Neural progenitor cell (in vitro differentiated cells): ENCODE measurements around the gene LYRM4. TPM values are rescaled to one million over a fixed set of nuclear protein-coding genes. Genes with fewer than 3 reads are reported as not detected.

ENCODE experiments used
- DNase-seq: peaks from one replicate; pipeline ENCODE4 v3.0.0-alpha.2; 2016; ENCODE audit warnings: low spot score
- H2AFZ ChIP-seq: fragments of 200-600 bp; sonication (generic); replicated peaks from 2 replicates; pipeline ENCODE4 v1.6.1; 2016; ENCODE audit warnings: antibody characterized with exemption
- H3F3A ChIP-seq: fragments of 200-600 bp; sonication (generic); 2 replicates; pipeline ENCODE4 v1.6.1; 2016; ENCODE audit warnings: antibody characterized with exemption, low read depth
- H3K27ac ChIP-seq: fragments of 200-600 bp; sonication (generic); 2 replicates; pipeline ENCODE4 v1.5.1; 2016; ENCODE audit warnings: mild to moderate bottlenecking
- H3K27me3 ChIP-seq: fragments of 200-600 bp; sonication (generic); 2 replicates; pipeline ENCODE4 v1.6.1; 2016; ENCODE audit warnings: mild to moderate bottlenecking, moderate library complexity
- H3K36me3 ChIP-seq: fragments of 200-600 bp; sonication (generic); 2 replicates; pipeline ENCODE4 v1.5.1; 2016
- H3K4me1 ChIP-seq: fragments of 200-600 bp; sonication (generic); 2 replicates; pipeline ENCODE4 v1.6.1; 2016; ENCODE audit warnings: mixed run types
- H3K4me2 ChIP-seq: fragments of 200-600 bp; sonication (generic); 2 replicates; pipeline ENCODE4 v1.6.1; 2016
- H3K4me3 ChIP-seq: fragments of 200-600 bp; sonication (generic); 2 replicates; pipeline ENCODE4 v1.5.1; 2016
- H3K79me2 ChIP-seq: fragments of 200-600 bp; sonication (generic); 2 replicates; pipeline ENCODE4 v1.6.1; 2016; ENCODE audit warnings: low read depth
- H3K9ac ChIP-seq: fragments of 200-600 bp; sonication (generic); 2 replicates; pipeline ENCODE4 v1.6.1; 2016
- H3K9me3 ChIP-seq: fragments of 200-600 bp; sonication (generic); 2 replicates; pipeline ENCODE4 v1.5.1; 2016; ENCODE audit warnings: low read depth
- H4K20me1 ChIP-seq: fragments of 200-600 bp; sonication (generic); 2 replicates; pipeline ENCODE4 v1.6.1; 2016; ENCODE audit warnings: low read depth
- H3K27ac Mint-ChIP-seq: 3 replicates; pipeline ENCODE4 v1.8.0; 2021; ENCODE audit warnings: mixed read lengths
- H3K27me3 Mint-ChIP-seq: 2 replicates; pipeline ENCODE4 v1.8.0; 2022; ENCODE audit warnings: low read depth, mild to moderate bottlenecking, inconsistent platforms, moderate library complexity, mixed read lengths; ENCODE audit not compliant: insufficient read depth
- H3K36me3 Mint-ChIP-seq: 3 replicates; pipeline ENCODE4 v1.8.0; 2021; ENCODE audit warnings: mixed read lengths
- H3K4me1 Mint-ChIP-seq: 3 replicates; pipeline ENCODE4 v1.8.0; 2021; ENCODE audit warnings: mixed read lengths
- H3K4me3 Mint-ChIP-seq: 3 replicates; pipeline ENCODE4 v1.8.0; 2021; ENCODE audit warnings: mild to moderate bottlenecking, moderate library complexity, mixed read lengths
- H3K9me3 Mint-ChIP-seq: 3 replicates; pipeline ENCODE4 v1.8.0; 2020; ENCODE audit warnings: mixed read lengths
- EZH2 ChIP-seq: fragments of 200-600 bp; sonication (generic); IDR thresholded peaks from 2 replicates; pipeline ENCODE4 v1.6.1; 2017; ENCODE audit warnings: antibody characterized with exemption, mild to moderate bottlenecking, moderate library complexity
- EZH2phosphoT487 ChIP-seq: fragments of 200-600 bp; sonication (generic); IDR thresholded peaks from 2 replicates; pipeline ENCODE4 v1.6.1; 2017; ENCODE audit warnings: antibody characterized with exemption
- total RNA-seq: library from RNA; depleted of rRNA; stranded (reverse); fragments of >200 nt; gene quantifications from 2 replicates; pipeline ENCODE4 v1.2.3, GENCODE V29; 2015; ENCODE audit warnings: low replicate concordance
- TF ChIP-seq, protein P1 (sequence below): fragments of 200-600 bp; sonication (generic); IDR thresholded peaks from 2 replicates; pipeline ENCODE4 v1.5.1; 2017; ENCODE audit warnings: antibody characterized with exemption, mild to moderate bottlenecking

Gene LYRM4
- total RNA-seq, 1 donor from 2014 or later: 23.9 TPM

DNA sequence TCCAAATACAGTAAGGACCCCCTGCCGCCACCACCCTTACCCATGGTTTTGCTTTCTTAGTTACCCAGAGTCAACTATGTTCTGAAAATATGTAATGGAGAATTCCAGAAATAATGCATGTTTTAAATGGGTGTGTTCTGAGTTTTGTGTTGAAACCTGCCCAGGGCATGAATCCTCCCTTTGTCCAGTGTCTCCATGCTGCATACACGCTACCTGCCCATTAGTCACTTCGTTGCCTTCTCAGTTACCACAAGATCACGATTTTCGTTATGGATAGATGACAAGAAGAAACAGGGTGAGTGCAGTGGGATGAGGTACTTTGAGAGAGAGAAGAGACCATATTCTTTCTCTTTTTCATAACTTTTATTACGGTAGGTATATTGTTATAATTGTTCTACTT, 11.2 kb upstream of the LYRM4 start:
- TF ChIP-seq, protein P1, sequence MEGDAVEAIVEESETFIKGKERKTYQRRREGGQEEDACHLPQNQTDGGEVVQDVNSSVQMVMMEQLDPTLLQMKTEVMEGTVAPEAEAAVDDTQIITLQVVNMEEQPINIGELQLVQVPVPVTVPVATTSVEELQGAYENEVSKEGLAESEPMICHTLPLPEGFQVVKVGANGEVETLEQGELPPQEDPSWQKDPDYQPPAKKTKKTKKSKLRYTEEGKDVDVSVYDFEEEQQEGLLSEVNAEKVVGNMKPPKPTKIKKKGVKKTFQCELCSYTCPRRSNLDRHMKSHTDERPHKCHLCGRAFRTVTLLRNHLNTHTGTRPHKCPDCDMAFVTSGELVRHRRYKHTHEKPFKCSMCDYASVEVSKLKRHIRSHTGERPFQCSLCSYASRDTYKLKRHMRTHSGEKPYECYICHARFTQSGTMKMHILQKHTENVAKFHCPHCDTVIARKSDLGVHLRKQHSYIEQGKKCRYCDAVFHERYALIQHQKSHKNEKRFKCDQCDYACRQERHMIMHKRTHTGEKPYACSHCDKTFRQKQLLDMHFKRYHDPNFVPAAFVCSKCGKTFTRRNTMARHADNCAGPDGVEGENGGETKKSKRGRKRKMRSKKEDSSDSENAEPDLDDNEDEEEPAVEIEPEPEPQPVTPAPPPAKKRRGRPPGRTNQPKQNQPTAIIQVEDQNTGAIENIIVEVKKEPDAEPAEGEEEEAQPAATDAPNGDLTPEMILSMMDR: no peak
- TF ChIP-seq EZH2: no peak
- peaks cover 5% of the 10 kb centered on the region for H3K79me2 ChIP-seq
- peaks cover 8% of the 10 kb centered on the region for H3F3A ChIP-seq
- H3K4me2 ChIP-seq: no peak overlapping the region
- DNase-seq: no peak
- H3K4me3 ChIP-seq: no peak overlapping the region
- Mint-ChIP-seq H3K36me3 (peaks cover 13% of the 10 kb centered on the region), H3K27me3 (no peaks in the 10 kb centered on the region), H3K9me3 (peaks cover 3% of the 10 kb centered on the region), H3K4me3 (no peak overlapping the region), H3K4me1 (peaks cover 3% of the 10 kb centered on the region), H3K27ac (no peak overlapping the region)
- H4K20me1 ChIP-seq: no peaks in the 10 kb centered on the region
- H3K9ac ChIP-seq: no peak overlapping the region
- peaks cover 7% of the 10 kb centered on the region for H3K4me1 ChIP-seq
- H3K9me3 ChIP-seq: no peaks in the 10 kb centered on the region
- H2AFZ ChIP-seq: no peak overlapping the region
- H3K27me3 ChIP-seq: no peaks in the 10 kb centered on the region
- H3K27ac ChIP-seq: no peak overlapping the region
- no peaks in the 10 kb centered on the region for H3K36me3 ChIP-seq

DNA sequence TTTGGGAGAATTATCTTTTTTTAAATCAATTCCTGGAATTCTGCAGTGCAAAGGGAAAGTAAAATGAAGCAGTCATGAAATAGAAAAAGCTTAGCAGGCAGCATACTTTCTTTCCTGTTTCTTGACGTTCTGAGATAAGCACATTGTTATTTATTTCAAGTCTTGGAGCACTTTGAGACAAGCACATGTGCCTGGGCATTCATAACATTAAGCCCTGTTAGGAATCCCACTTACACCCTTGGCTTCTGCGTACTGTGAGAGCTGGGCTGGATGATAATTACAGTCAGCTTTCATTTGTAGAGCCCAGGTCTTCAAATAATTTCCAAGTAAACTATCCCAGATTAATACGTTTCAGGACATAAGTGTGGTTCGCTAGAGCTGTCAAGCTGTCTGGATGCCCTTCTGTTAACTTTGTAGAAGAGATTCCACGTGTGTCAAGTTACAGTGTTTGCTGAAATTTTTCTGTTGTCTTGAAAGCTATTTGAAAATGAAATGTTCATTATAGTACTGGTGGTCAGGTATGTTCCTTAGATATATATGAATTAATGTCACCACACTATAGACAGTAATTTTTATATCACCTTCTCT, 9.4 kb upstream of the LYRM4 start:
- H3K9me3 Mint-ChIP-seq: peaks cover 3% of the 10 kb centered on the region
- H3K36me3 Mint-ChIP-seq: peaks cover 17% of the 10 kb centered on the region
- H3K4me1 Mint-ChIP-seq: no peaks in the 10 kb centered on the region
- no peaks in the 10 kb centered on the region for H4K20me1 ChIP-seq
- no peak overlapping the region for H3K27ac ChIP-seq
- H2AFZ ChIP-seq: no peak overlapping the region
- no peak for TF ChIP-seq EZH2phosphoT487
- TF ChIP-seq, protein P1: no peak
- TF ChIP-seq EZH2: no peak
- H3K36me3 ChIP-seq: no peaks in the 10 kb centered on the region
- H3K4me3 ChIP-seq: no peak overlapping the region
- H3K27me3 Mint-ChIP-seq: no peaks in the 10 kb centered on the region
- no peaks in the 10 kb centered on the region for H3K27me3 ChIP-seq
- no peak overlapping the region for H3K9ac ChIP-seq
- no peak overlapping the region for H3K27ac Mint-ChIP-seq
- no peak for DNase-seq
- no peak overlapping the region for H3K4me3 Mint-ChIP-seq
- H3K4me2 ChIP-seq: no peak overlapping the region
- no peaks in the 10 kb centered on the region for H3F3A ChIP-seq
- peaks cover 22% of the 10 kb centered on the region for H3K79me2 ChIP-seq
- no peaks in the 10 kb centered on the region for H3K9me3 ChIP-seq
- no peaks in the 10 kb centered on the region for H3K4me1 ChIP-seq

DNA sequence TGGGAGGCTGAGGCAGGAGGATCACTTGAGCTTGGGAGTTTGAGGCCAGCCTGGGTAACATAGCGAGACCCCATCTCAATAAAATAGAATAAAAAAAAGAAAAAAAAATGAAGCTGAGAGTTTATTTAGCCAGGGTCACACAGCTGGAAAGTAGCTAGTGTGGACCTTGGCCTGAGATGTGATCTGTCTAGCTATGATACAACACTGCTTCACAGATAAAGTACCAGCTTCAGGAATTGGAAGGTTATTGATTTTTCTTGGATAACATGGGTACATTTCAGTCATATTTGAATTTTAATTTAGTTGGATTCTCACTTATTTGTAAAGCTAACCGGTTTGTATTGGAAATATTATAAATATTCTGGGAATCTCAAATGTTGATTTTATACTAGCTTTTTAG, 5.7 kb upstream of the LYRM4 start:
- Histone ChIP-seq H3K4me3 (no peak overlapping the region), H3K27ac (no peak overlapping the region), H3K27me3 (no peaks in the 10 kb centered on the region), H3K4me2 (no peak overlapping the region), H3K79me2 (peaks cover 58% of the 10 kb centered on the region), H2AFZ (no peak overlapping the region), H3K9me3 (no peaks in the 10 kb centered on the region), H3K9ac (no peak overlapping the region), H4K20me1 (no peaks in the 10 kb centered on the region), H3K4me1 (peaks cover 9% of the 10 kb centered on the region), H3K36me3 (no peaks in the 10 kb centered on the region), H3F3A (peaks cover 2% of the 10 kb centered on the region)
- no peaks in the 10 kb centered on the region for H3K27me3 Mint-ChIP-seq
- no peak overlapping the region for H3K27ac Mint-ChIP-seq
- TF ChIP-seq, protein P1: no peak
- no peak for TF ChIP-seq EZH2
- TF ChIP-seq EZH2phosphoT487: no peak
- no peak overlapping the region for H3K4me3 Mint-ChIP-seq
- DNase-seq: no peak
- H3K4me1 Mint-ChIP-seq: peaks cover 10% of the 10 kb centered on the region
- H3K36me3 Mint-ChIP-seq: peaks cover 14% of the 10 kb centered on the region
- peaks cover 3% of the 10 kb centered on the region for H3K9me3 Mint-ChIP-seq
